Psoas muscle (tissue), 8 donors: ENCODE results near the gene KLC3. TPM values are rescaled to one million over a fixed set of nuclear protein-coding genes. Genes with fewer than 3 reads are reported as not detected.

ENCODE experiments used
- ATAC-seq, 4 donors: fragments of 200-7000 bp; cut with Tn5 transposase; one replicate each; pipeline ENCODE4 v1.9.1; 2020; ENCODE audit warnings: moderate library complexity in 3 of 4, mild to moderate bottlenecking in 2 of 4
- DNase-seq, 2 donors: peaks; one replicate each; pipeline ENCODE4 v3.0.0-alpha.2; 2020
- H3K27ac ChIP-seq: fragments of 200-600 bp; one replicate; pipeline ENCODE4 v1.8.0; 2022
- H3K27me3 ChIP-seq, 3 donors: fragments of 200-600 bp in 1 of 3; one replicate each; pipeline versions ENCODE4 v1.6.1 to v1.8.0; 2013 to 2022; ENCODE audit warnings: low read length in 2 of 3, mild to moderate bottlenecking in 2 of 3, moderate library complexity in 1 of 3; ENCODE audit not compliant: insufficient read depth in 3 of 3
- H3K36me3 ChIP-seq, 2 donors: fragments of 200-600 bp in 1 of 2; one replicate each; pipeline versions ENCODE4 v1.6.1 to v1.8.0; 2013 to 2022; ENCODE audit warnings: low read depth in 1 of 2, mild to moderate bottlenecking in 1 of 2, moderate library complexity in 1 of 2; ENCODE audit not compliant: insufficient read depth in 1 of 2
- H3K4me1 ChIP-seq: fragments of 200-600 bp; one replicate; pipeline ENCODE4 v1.8.0; 2022
- H3K4me3 ChIP-seq: fragments of 200-600 bp; one replicate; pipeline ENCODE4 v1.8.0; 2022; ENCODE audit warnings: mild to moderate bottlenecking
- H3K9me3 ChIP-seq: fragments of 200-600 bp; one replicate; pipeline ENCODE4 v1.8.0; 2022
- WGBS, 3 donors: extraction: QIAGEN DNeasy Blood & Tissue Kit; methylation state at CpG; one replicate each; pipeline versions ENCODE4 v1.1.6 to v1.1.7; 2013; 5-methylcytosine and 5-hydroxymethylcytosine counted together
- intact Hi-C, 2 donors: fragments of 100-400 bp; cut with DNase I; formaldehyde crosslinking; loops; one replicate each; pipeline versions ENCODE4 v1.11.0 to v1.14.2; 2022
- long read RNA-seq, 2 donors: library from polyadenylated mRNA; unstranded; transcript quantifications; one replicate each; pipeline ENCODE4 v2.0.0, GENCODE V29; 2021
- polyA plus RNA-seq, 3 donors: library from polyadenylated mRNA; stranded (reverse); fragments of 200-250 nt; gene quantifications; one replicate each; pipeline ENCODE4 v1.2.3, GENCODE V29; 2013
- total RNA-seq, 4 donors: library from RNA; stranded (reverse); fragmentation: NEBNext Ultra II Directional in 2 of 4; extraction: Animal tissue kit (Norgen Biotek cat#: 25700) in 2 of 4; gene quantifications; one replicate each; pipeline versions ENCODE4 v1.2.1 to v1.2.4, GENCODE V29; 2021 to 2023
- TF ChIP-seq, protein P1 (sequence below): fragments of 200-600 bp; IDR thresholded peaks from one replicate; pipeline ENCODE4 v1.8.0; 2022; ENCODE audit warnings: antibody characterized with exemption
- donor health status: healthy with polysubstance abuse.
- donor health status: DM: no; HTN: no; CAD: no; lungs with moderate emphysema.
- donor health status: Bipolar disorder and iron deficiency.
- donor health status: healthy.
- donor health status: DM: yes; HTN: yes; CAD: no.
- donor health status: DM: no; HTN: no; CAD: no.
- donor health status: DM: no; HTN: no; CAD: no.
- donor health status: DM: yes; HTN: yes; CAD: no.

Gene KLC3
- total RNA-seq (under 1 TPM in 2 of 4 donors, not detected in 2; 0.11 to 0.27 TPM), polyA plus RNA-seq (under 1 TPM in 2 of 3 donors, not detected in 1; 0.03 to 0.05 TPM)
- long read RNA-seq, donor 1: 0 reads
- long read RNA-seq, donor 2, partial matches to known transcripts: 0 of 1 reads
- long read RNA-seq, donor 2, other reads (novel, unspliced or antisense): 0 of 1 reads

DNA sequence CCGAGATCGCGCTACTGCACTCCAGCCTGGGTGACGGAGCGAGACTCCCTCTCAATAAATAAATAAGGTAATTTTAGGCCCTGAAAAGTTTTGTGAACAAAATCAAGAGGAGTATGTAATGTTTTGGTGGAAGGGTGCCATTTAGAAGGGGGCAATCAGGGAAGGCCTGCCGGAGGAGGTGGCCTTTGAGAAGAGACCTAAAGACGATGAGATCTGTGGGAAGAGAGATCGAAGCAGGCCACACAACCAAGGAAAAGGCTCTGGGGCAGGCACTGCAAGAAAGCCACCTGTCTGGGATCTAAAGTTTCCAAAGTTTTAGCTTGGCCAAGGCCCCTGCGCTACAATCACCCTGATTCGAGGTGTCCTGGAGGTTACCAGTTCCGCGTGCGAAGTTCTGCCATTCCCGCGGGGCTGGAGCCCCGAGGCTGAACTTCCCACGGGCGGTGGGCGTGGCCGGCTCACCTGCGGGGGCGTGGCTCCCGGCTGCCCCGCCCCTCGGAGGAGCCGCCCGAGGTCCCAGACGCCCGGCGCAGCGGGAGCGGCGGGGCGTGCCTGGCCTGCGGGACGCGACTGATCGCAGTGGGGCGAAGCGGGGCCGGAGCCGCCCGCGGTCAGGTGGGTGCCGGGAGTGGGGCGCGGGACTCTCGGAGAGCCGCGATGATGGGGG lies at the start of gene KLC3:
TSS of gene KLC3 (plus strand) at position 519 of the 667 bp plus-strand sequence. CDS start 4,792 bp downstream, outside the sequence.
- Histone ChIP-seq H3K4me1 (no peaks in the 10 kb centered on the region), H3K27me3 (peaks cover 0 to 29% (median 6%) of the 10 kb centered on the region in 3 donors), H3K4me3 (peak within 1 kb of the TSS; percentile 49), H3K27ac (no peak within 1 kb of the TSS), H3K9me3 (no peaks in the 10 kb centered on the region), H3K36me3 (no peaks in the 10 kb centered on the region)
- intact Hi-C loops: no loop called here
- DNase-seq (no peak), ATAC-seq (no peak)
- WGBS, 3 donors: 11 to 13% (median 12%) methylated on average over 43 to 50 of the region's 50 CpGs
- TF ChIP-seq, protein P1, sequence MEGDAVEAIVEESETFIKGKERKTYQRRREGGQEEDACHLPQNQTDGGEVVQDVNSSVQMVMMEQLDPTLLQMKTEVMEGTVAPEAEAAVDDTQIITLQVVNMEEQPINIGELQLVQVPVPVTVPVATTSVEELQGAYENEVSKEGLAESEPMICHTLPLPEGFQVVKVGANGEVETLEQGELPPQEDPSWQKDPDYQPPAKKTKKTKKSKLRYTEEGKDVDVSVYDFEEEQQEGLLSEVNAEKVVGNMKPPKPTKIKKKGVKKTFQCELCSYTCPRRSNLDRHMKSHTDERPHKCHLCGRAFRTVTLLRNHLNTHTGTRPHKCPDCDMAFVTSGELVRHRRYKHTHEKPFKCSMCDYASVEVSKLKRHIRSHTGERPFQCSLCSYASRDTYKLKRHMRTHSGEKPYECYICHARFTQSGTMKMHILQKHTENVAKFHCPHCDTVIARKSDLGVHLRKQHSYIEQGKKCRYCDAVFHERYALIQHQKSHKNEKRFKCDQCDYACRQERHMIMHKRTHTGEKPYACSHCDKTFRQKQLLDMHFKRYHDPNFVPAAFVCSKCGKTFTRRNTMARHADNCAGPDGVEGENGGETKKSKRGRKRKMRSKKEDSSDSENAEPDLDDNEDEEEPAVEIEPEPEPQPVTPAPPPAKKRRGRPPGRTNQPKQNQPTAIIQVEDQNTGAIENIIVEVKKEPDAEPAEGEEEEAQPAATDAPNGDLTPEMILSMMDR: no peak

DNA sequence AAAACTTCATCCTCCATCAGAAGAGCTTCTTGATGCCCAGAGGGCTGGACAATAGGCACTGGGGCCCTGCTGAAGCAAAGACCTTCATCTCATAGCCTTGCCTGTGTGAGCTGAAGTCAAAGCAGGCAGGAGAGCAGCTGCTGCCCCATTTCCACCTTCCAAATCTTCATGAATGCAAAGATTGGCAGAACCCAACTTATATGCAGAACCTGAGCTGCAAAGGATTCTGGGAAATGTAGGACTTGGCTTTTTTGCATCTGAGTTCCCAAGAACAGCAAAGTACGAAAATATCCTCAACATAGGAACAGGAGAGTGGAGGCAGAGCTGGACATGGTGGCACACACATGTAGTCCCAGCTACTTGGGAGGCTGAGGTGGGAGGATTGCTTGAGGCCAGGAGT lies 48.7 kb upstream of the KLC3 start:
- Histone ChIP-seq H3K9me3 (peaks cover 4% of the 10 kb centered on the region), H3K4me1 (peaks cover 5% of the 10 kb centered on the region), H3K4me3 (no peak overlapping the region), H3K27ac (no peak overlapping the region), H3K36me3 (peaks cover 2 to 29% of the 10 kb centered on the region in 2 donors), H3K27me3 (no peaks in the 10 kb centered on the region)
- 95 to 100% (median 97%) methylated on average over 1 of the region's 1 CpG for WGBS, 3 donors
- intact Hi-C loops: no loop called here
- no peak for DNase-seq
- TF ChIP-seq, protein P1: no peak
- no peak for ATAC-seq

DNA sequence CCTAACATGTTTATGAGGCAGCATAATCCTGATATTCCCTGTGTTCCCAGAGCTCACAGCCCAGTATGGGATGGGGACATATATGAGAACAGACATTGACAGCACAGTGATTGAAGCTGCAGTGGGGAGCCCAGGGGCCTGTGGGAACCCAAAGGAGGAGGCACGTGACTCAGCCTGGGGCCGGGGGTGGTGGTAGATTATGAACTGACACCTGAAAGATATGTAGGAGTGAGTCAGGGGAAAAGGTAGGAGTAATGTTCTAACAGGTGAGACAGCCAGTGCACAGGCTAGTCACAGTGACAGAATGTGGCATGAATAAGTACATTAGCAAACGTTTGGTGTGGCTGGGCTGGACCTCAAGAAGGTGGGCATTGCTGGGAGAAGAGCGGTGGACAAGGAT lies 46.9 kb upstream of the KLC3 start:
- Histone ChIP-seq H3K27ac (no peak overlapping the region), H3K36me3 (peaks cover 2 to 16% of the 10 kb centered on the region in 2 donors), H3K9me3 (peaks cover 4% of the 10 kb centered on the region), H3K27me3 (no peaks in the 10 kb centered on the region), H3K4me3 (no peak overlapping the region), H3K4me1 (peaks cover 5% of the 10 kb centered on the region)
- DNase-seq: no peak
- 81 to 91% (median 86%) methylated on average over 4 of the region's 4 CpGs for WGBS, 3 donors
- intact Hi-C loops: no loop called here
- TF ChIP-seq, protein P1: no peak
- peak in 2 of 4 donors; percentile 10 to 18 for ATAC-seq

DNA sequence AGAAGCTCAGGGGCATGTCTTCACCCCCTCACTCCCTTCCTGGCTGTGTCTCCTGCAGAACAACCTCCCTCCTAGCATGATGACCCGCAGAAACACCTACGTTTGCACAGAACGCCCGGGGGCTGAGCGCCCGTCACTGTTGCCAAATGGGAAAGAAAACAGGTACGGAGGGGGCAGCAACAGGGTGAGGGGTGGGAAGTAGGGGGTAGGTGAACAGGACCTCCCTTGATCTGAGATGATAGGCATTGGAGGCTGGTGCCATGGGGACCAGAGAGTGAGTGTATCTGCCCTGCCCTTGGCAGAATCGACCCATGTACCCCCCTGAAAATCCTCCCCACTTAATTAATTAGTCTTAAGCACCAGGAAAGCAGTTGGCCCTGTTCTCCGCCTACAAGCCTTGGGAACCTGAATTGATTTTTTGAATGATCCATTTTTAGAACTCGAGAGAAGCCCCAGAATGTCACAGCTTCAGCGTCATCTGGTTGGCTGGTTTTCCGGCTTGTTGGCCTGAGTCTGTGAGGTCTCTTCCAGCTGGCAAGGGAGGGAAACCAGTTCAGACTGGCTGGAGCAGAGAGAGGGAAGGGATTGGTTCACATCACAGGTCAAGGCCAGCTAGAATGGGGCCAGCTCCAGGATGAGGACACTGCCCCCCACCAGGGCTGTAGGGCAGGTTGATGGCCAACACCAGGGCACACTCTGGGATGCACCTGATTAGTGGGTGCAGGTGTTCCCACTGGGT lies 46.1 kb upstream of the KLC3 start:
- peaks cover 4% of the 10 kb centered on the region for H3K9me3 ChIP-seq
- peaks cover 5% of the 10 kb centered on the region for H3K4me1 ChIP-seq
- TF ChIP-seq, protein P1: no peak
- no peak overlapping the region for H3K4me3 ChIP-seq
- no peak overlapping the region for H3K27ac ChIP-seq
- peak; percentile 33 to 76 for DNase-seq
- peaks cover 2 to 16% of the 10 kb centered on the region in 2 donors for H3K36me3 ChIP-seq
- 41 to 57% (median 45%) methylated on average over 12 of the region's 12 CpGs for WGBS, 3 donors
- peak; percentile 65 to 92 (median 88) for ATAC-seq
- H3K27me3 ChIP-seq: no peaks in the 10 kb centered on the region
- intact Hi-C loops: no loop called here
